Skin of body (tissue), 2 donors: ENCODE measurements around the gene S100A16. TPM values are rescaled to one million over a fixed set of nuclear protein-coding genes. Genes with fewer than 3 reads are reported as not detected.

Experiments
- DNase-seq: peaks from one replicate; lab custom pipeline; 2025; lab: John Stamatoyannopoulos, UW
- total RNA-seq: library from RNA; depleted of rRNA; stranded (reverse); fragments of >200 nt; gene quantifications from one replicate; pipeline ENCODE4 v1.2.3, GENCODE V29; 2014

S100A16 gene
- total RNA-seq, 1 donor from 2014 or later: 103 TPM

GRCh38 chr1:153616144-153616916 is 3.4 kb upstream of the S100A16 start, which contains the start of gene S100A14:
TSS of gene S100A14 (minus strand) at chr1:153616325. CDS start at chr1:153615858, 467 bp downstream.
- DNase-seq: no peak

DNA sequence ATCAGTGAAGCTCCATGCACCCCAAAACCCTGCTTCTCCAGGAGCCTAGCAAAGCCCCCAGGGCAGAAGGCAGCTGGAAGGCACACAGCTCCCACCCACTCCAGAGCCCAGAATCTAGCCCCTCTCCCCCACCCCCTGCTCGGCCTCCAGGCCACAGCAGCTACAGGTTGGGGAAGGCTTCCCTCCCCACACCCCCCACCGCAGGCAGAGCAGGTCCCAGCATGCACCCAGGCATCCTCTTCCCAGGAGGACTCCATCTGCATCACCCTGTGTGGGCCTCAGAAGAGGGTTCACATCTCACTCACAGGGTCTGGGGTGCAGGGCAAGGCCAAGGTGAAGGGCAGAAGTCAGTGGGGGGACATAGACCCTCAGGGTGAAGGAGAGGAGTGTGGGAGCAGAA is 2.5 kb upstream of the S100A16 start:
- DNase-seq: no peak

DNA sequence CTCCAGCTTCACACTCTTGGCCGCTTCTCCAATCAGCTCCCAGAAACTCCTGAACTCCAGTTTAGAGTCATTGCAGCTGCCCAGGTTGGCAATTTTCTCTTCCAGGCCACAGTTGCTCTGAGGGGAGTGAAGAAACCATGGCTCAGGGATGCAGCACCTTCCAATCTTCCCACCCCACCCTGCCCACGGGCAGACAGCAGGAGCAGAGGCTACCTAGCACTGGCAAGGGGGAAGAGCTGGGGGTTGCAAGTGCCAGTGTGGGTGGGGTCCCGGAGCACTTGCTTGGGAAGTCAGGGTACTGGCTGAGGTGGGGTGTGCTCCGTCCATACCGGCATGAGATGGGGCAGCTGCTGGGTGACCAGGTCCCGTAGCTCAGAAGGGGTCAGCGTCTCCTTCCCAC is 2.0 kb upstream of the S100A16 start:
- no peak for DNase-seq

- DNase-seq: no peak
These were observed 1.4 kb upstream of the S100A16 start for GRCh38 chr1:153614189-153614900.

DNA sequence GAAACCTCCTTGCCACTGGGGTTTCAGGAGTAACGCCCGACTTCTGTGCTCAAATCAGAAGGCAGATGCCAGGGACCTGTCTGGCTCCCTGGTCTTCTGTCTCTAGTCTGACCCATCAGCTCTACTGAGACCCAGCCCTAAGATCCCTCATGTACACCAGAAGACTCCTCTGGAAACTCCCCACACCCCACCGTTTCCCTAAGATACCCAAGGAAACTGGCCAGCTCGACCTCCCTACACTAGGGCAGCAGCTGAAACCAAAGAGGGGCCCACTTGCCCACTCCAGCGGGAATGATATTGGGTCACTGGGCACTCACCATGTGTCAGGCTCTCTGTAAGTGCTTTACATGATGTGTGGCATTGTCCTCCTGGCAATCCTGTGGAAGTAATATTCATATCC is 469 bp upstream of the S100A16 start:
- DNase-seq: no peak

DNA sequence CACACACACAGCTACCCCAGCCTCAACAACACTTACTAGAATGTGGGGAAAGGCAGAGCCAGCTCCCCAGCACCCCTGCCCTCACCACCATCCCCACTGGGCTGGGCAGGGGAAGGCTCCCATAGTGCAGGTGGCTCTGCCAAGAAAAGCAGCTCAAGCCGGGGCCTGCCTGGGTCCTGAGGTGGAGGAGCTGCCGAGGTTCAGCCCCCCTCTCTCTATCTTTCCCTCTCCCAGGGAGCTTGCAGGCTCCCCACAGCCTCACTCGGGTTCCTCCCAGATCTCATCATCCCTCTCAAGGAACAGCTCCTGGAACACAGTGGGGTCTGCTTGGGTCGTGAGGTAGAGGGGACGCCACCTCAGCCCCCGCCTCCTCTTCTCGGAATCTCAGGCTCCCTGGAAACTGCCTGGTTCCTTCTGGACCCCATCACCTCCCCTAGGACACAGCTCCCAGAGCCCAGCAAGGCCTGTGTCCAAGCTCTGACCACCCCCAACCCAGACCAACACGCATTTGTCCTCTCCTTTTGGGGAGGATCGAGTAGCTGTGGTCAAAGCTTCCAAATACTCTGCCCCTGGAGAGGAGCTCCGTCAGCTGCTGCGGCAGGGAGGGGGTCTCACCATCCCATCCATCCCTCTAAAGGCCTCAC is 704 bp downstream of the S100A16 start:
- no peak for DNase-seq

GRCh38 chr1:153611356-153611755 is 1.6 kb downstream of the S100A16 start:
- DNase-seq: no peak

DNA sequence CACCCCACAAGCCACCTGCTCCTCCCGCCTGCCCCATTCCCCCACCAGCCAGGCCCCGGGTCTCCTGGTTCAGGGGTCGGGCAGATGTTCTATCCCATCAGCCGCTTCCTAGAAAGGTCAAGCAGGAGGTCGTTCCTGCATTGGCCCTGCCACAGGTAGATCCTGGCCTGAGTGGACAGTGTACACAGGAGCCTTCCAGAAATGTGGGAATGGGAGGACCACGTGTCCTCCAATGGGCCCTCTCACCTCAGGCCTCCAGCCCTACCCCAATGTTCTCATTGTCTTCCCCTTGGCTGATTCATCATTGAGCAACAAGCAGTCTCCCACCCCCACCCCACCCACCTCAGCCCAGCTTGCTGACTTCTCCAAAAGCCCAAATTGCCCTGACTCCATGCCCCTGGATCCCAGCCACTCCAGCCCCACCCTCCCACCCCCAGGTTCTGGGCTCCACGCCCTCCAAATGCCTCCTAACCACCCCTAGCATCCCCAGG is 2.1 kb downstream of the S100A16 start:
- DNase-seq: no peak

DNA sequence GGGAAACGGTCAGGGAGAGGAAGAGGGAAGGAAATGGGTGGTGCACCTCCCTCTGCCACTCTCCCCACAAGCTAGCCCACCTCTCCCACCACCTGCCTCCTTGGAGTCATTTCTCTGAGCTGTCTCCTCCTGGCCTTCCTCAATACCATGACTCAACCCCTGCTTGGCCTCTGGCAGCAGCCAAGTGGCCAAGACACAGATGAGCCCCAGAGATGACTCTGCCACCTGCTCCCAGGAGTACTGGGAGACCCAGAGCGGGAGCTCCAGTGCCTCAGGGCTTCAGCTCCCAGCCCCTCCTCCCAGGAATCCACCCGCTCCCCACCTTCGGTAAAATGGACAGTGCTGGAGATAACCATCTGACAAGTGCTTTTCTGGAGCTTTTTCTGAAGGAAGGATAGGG is 2.6 kb downstream of the S100A16 start:
- DNase-seq: no peak

GRCh38 chr1:153609585-153609907 is 3.4 kb downstream of the S100A16 start:
- DNase-seq: no peak

DNA sequence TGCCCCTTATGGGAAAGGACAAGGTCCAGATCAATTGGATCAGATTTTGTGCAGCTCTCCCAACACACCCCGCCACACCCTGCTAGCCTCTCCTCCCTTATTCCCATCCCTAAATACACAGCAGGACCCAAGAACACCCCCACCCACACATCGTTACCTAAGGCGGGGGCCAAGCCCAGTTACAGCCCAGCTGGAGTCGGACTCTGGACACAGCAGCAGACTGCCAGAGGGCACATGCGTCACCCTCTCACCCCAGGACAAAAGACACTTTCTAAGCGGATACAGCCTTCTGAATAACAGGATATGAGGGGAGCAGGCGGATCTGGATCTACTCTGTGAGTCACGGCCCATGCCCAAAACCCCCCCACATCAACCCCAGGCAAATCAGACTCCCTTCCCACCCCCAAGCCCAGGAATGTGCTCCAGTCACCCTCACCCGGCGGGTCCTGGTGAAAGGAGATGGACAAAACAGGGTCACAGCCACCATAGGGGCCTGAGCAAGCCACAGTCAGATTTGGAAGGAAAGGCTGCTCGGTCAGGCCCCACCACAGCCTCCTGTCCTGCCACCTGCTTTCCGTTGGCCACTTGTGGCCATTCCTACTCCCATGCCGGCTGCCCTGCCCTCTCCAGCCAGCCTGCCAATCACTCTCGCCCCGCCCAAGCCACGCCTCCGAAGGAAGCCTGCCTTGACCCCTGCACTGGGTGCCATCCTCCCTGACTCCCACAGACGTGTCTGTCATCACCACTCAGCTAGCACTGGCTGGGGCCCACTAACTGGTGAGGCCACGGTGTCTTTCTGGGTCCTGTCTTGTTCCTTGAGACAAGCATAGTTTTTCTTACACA is 4.0 kb downstream of the S100A16 start:
- DNase-seq: peak; percentile 57

DNA sequence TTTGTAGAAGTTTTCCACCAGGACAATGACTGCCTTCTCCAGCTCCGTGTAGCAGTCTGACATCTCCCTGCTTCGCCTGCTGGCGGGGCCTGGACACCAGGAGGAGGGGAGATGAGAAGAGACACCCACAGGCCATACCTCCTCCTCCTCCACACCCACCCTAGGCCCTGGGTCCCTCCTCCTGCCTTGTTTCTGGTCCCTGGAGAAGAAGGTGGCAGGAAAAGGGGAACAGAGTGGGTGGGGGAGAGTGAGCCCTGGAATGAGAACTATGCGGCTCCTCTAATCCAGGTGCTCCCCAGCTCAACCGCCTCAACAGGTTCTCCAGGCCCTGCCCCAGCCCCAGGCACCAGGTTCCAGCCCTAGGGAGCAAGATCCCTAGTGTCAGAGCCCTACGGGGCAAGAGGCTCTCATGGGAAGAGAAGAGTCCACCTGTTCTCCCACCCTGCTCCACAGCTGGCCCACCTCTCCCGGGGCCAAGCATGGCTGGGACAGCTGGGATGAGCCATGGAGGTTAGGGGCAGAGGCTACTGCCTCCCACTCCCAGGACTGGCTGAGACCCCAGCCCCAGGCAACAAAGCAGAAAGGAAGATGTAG is 4.8 kb downstream of the S100A16 start:
- no peak for DNase-seq

DNA sequence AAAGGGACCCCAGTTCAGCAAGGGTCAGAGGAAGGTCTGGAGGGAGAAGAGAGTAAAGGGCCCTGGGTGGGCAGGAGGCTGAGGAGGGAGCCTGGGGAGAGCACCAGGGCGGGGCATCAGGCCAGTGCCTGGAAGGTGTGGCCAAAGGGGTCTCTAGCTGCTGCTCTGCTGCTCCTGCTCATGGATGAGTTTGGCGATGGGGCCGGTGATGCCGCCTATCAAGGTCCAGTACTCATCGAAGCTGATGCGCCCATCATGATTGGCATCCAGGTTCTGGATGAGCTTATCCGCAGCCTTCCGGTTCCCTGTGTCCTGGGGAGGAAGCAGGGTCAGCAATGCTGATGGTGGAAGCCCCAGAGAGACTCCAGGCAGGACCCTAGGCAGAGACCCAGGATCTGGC is 5.6 kb downstream of the S100A16 start:
- DNase-seq: no peak

- no peak for DNase-seq
These were observed 6.7 kb downstream of the S100A16 start for GRCh38 chr1:153606194-153606593.

DNA sequence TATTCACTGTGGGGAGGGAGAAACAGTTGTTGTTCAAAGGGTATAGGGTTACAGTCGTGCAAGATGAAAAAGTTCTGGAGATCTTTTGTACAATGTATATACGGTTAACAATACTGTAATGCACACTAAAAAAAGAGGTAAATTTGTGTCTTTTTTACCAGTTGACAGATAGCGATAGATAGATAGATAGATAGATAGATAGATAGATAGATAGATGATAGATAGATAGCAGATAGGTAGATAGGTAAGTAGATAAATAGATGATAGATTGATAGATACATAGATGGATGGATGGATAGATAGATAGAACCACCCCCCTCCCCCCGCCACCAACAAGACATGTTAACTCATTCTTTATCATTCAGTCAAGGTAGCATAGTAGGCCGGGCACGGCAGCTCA is 10.2 kb downstream of the S100A16 start:
- DNase-seq: no peak

DNA sequence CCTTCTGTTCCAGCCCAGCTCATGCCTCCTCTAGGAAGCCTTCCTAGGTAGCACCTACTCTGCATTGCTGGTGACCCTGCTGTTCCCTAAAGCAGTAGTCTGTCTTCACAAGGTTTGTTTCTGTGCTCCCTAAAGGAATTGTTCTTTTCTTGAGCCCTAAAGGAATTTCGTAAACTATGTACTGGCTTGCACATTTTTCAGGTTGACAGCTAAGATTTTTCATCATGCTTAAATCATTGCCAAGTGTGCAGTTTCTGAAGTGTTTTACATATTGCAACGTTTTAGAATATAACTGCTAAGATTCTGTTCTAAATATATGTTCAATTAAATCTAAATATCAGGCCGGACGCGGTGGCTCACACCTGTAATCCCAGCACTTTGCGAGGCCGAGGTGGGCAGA is 13.1 kb downstream of the S100A16 start:
- DNase-seq: no peak

GRCh38 chr1:153598309-153599172 is 14.4 kb downstream of the S100A16 start:
- DNase-seq: peak; percentile 36

DNA sequence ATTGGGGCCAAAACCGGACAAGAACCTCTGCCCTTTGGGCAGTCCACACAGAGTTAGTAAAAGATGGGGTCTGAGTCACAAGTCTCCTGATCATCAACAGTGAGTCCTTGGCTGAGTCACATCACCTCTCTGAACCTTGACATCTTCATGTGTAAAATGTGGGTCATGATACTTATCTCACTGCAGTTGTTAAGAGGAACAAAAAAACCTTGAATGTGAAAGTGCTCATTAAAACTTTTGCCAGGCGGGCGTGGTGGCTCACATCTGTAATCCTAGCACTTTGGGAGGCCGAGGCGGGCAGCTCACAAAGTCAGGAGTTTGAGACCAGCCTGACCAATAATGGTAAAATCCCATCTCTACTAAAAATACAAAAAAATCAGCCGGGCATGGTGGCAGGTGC is 15.7 kb downstream of the S100A16 start:
- no peak for DNase-seq

- no peak for DNase-seq
These were observed 20.2 kb downstream of the S100A16 start for GRCh38 chr1:153592748-153593147.

- no peak for DNase-seq
These were observed 24.5 kb downstream of the S100A16 start for GRCh38 chr1:153588482-153588881.
